ENCODE data around the gene LCE1D. TPM values are rescaled to one million over a fixed set of nuclear protein-coding genes. Genes with fewer than 3 reads are reported as not detected.

Gene LCE1D
- total RNA-seq, 1 experiment from 2014 or later, result not detected

GRCh38 chr1:152811050-152811449, 14.5 kb downstream of the LCE1D start:
- no peak overlapping the region for H2BK120ac ChIP-seq (ENCODE audit: low read depth, low read length, poor library complexity, severe bottlenecking)
- no peak overlapping the region for H4K8ac ChIP-seq (replicated peaks; ENCODE audit: insufficient read length, low read depth, low read length)
- H3K9ac ChIP-seq (ENCODE audit: extremely low read depth, insufficient read length, low read length), result no peak overlapping the region
- H3K56ac ChIP-seq (ENCODE audit: insufficient read length, low read depth, low read length), result no peak overlapping the region
- DNase-seq, result no peak
- H2BK5ac ChIP-seq (ENCODE audit: insufficient read length, low read length), result no peak overlapping the region
- H2AFZ ChIP-seq (ENCODE audit: low read length), result no peak overlapping the region
- Mint-ChIP-seq H3K27ac (no peak overlapping the region), H3K4me3 (no peak overlapping the region), H3K36me3 (ENCODE audit: insufficient read depth in 1 of 3, low read depth in 3 of 3) (peaks cover 4 to 20% (median 6%) of the 10 kb centered on the region in 3 experiments; a peak in 5 of 7 replicates), H3K4me1 (no peaks in the 10 kb centered on the region), H3K9me3 (peaks cover 86 to 88% of the 10 kb centered on the region in 2 experiments), H3K27me3 (ENCODE audit: low read depth) (no peaks in the 10 kb centered on the region; the same call in none of the 2 replicates)
- no peaks in the 10 kb centered on the region for H3K27me3 ChIP-seq (ENCODE audit: insufficient read depth, low read length)
- H3K4me1 ChIP-seq (ENCODE audit: insufficient read depth, low read length), result no peaks in the 10 kb centered on the region
- no peak overlapping the region for H4K91ac ChIP-seq (ENCODE audit: insufficient read length, low read depth, low read length)
- H3K23me2 ChIP-seq (ENCODE audit: insufficient read length, low read depth, low read length, poor library complexity, severe bottlenecking), result no peaks in the 10 kb centered on the region
- no peaks in the 10 kb centered on the region for H3K79me1 ChIP-seq (ENCODE audit: insufficient read depth, low read depth, low read length, poor library complexity, severe bottlenecking)
- no peak for TF ChIP-seq CTCF (conservative IDR thresholded peaks at IDR 0.05)
- H2BK20ac ChIP-seq (ENCODE audit: low read depth, low read length, poor library complexity, severe bottlenecking), result no peak overlapping the region
- WGBS (ENCODE audit: extremely low coverage, insufficient read length, low lambda C conversion rate), result no CpG with 5 or more reads among the region's 2 CpGs
- no peaks in the 10 kb centered on the region for H4K20me1 ChIP-seq (ENCODE audit: control insufficient read depth, insufficient read depth, insufficient read length)
- H3K9me3 ChIP-seq (ENCODE audit: control insufficient read depth, low read depth, low read length), result peaks cover 76% of the 10 kb centered on the region
- H4K5ac ChIP-seq (ENCODE audit: insufficient read length, low read depth, low read length), result no peak overlapping the region
- no peak overlapping the region for H3K4ac ChIP-seq (ENCODE audit: low read depth, low read length)
- no peaks in the 10 kb centered on the region for H3K79me2 ChIP-seq (ENCODE audit: insufficient read depth, low read length)
- H2BK15ac ChIP-seq (ENCODE audit: low read depth, low read length), result no peak overlapping the region
- no peak overlapping the region for H2BK12ac ChIP-seq (ENCODE audit: insufficient read length, low read depth, low read length)
- H3T11ph ChIP-seq (ENCODE audit: low read length), result no peak overlapping the region
- no peak overlapping the region for H3K4me2 ChIP-seq (ENCODE audit: insufficient read depth, insufficient read length, low read length)
- no peak overlapping the region for H3K14ac ChIP-seq (ENCODE audit: insufficient read depth, low read length)
- no peak overlapping the region for H2AK5ac ChIP-seq (ENCODE audit: insufficient read length, low read length)
- H3K23ac ChIP-seq (ENCODE audit: insufficient read length, low read depth, low read length), result no peak overlapping the region
- H3K27ac ChIP-seq (ENCODE audit: insufficient read length, low read depth, low read length), result no peak overlapping the region
- H3K18ac ChIP-seq (ENCODE audit: insufficient read length, low read depth, low read length), result no peak overlapping the region
